HG03139 (cell line): ENCODE results near the gene DNAJC13.

ENCODE experiments used
- ATAC-seq: cut with Tn5 transposase; IDR thresholded peaks from one replicate; pipeline ENCODE4 v1.9.1; 2021; ENCODE audit not compliant: unreplicated experiment

The DNAJC13 gene

GRCh38 chr3:132405609-132406299 is 11.5 kb upstream of the DNAJC13 start:
- ATAC-seq = no peak

- no peak for ATAC-seq
These were observed 10.7 kb upstream of the DNAJC13 start for GRCh38 chr3:132406587-132406986.

- ATAC-seq = no peak
These were observed 10.3 kb upstream of the DNAJC13 start for GRCh38 chr3:132407025-132407424.

- no peak for ATAC-seq
These were observed 2.5 kb upstream of the DNAJC13 start for GRCh38 chr3:132414841-132415240.

- ATAC-seq = no peak
These were observed 1.1 kb upstream of the DNAJC13 start for GRCh38 chr3:132416161-132416560.

- ATAC-seq = peak; percentile 39
These were observed 551 bp downstream of the DNAJC13 start for GRCh38 chr3:132417695-132418411.

GRCh38 chr3:132418916-132419315 is 1.6 kb downstream of the DNAJC13 start:
- ATAC-seq = no peak

GRCh38 chr3:132421832-132422231 is 4.5 kb downstream of the DNAJC13 start:
- no peak for ATAC-seq

- no peak for ATAC-seq
These were observed 5.2 kb downstream of the DNAJC13 start for GRCh38 chr3:132422531-132422930.

- ATAC-seq = no peak
These were observed 15.3 kb downstream of the DNAJC13 start for GRCh38 chr3:132432639-132433038.

- no peak for ATAC-seq
These were observed 15.8 kb downstream of the DNAJC13 start for GRCh38 chr3:132433121-132433520.

GRCh38 chr3:132435224-132435910 is 18.1 kb downstream of the DNAJC13 start:
- no peak for ATAC-seq

GRCh38 chr3:132435911-132436425 is 18.7 kb downstream of the DNAJC13 start:
- no peak for ATAC-seq

GRCh38 chr3:132443421-132443820 is 26.1 kb downstream of the DNAJC13 start:
- ATAC-seq = no peak

GRCh38 chr3:132444383-132444782 is 27.1 kb downstream of the DNAJC13 start:
- no peak for ATAC-seq

- no peak for ATAC-seq
These were observed 28.5 kb downstream of the DNAJC13 start for GRCh38 chr3:132445817-132446216.

- ATAC-seq = no peak
These were observed 31.1 kb downstream of the DNAJC13 start for GRCh38 chr3:132448216-132448961.

- no peak for ATAC-seq
These were observed 38.8 kb downstream of the DNAJC13 start for GRCh38 chr3:132456136-132456535.

GRCh38 chr3:132456571-132456970 is 39.3 kb downstream of the DNAJC13 start:
- ATAC-seq = no peak

- ATAC-seq = no peak
These were observed 40.0 kb downstream of the DNAJC13 start for GRCh38 chr3:132457286-132457685.

GRCh38 chr3:132459551-132459950 is 42.2 kb downstream of the DNAJC13 start:
- ATAC-seq = no peak
